ENCODE measurements around the gene CERS1.

Gene CERS1

GRCh38 chr19:18869023-18869618 lies 26.8 kb downstream of the CERS1 start:
- TF ChIP-seq CTCF (conservative IDR thresholded peaks at IDR 0.05; ENCODE audit: low read depth): no peak
- no peak for DNase-seq (ENCODE audit: low spot score)
- 0 out of 2 replicates have a peak overlapping the region, but pooled peaks have one; percentile 65 for H3K27ac ChIP-seq
- POLR2A ChIA-PET (ENCODE audit: low non-redundant PET): no interaction called here
- CTCF ChIA-PET: no interaction called here

GRCh38 chr19:18868380-18869022 lies 27.5 kb downstream of the CERS1 start:
- ChIA-PET POLR2A (ENCODE audit: low non-redundant PET) (no interaction called here), CTCF (no interaction called here)
- no peak for TF ChIP-seq CTCF (conservative IDR thresholded peaks at IDR 0.05; ENCODE audit: low read depth)
- H3K27ac ChIP-seq: peak overlapping the region; percentile 65
- DNase-seq (ENCODE audit: low spot score): no peak

- ChIA-PET CTCF (interaction anchor here (0.6 to 1.4 kb wide), 4 partner anchors 13 to 173 kb away, joined by 3 to 6 read pairs (median 4); no protein-coding TSS in a partner anchor), POLR2A (ENCODE audit: low non-redundant PET) (no interaction called here)
- peak overlapping the region; percentile 65 for H3K27ac ChIP-seq
- DNase-seq (ENCODE audit: low spot score): no peak
- TF ChIP-seq CTCF (conservative IDR thresholded peaks at IDR 0.05; ENCODE audit: low read depth): no peak
Observed at GRCh38 chr19:18867751-18868150, 28.2 kb downstream of the CERS1 start.

- TF ChIP-seq CTCF (conservative IDR thresholded peaks at IDR 0.05; ENCODE audit: low read depth): no peak
- peak overlapping the region; percentile 65 for H3K27ac ChIP-seq
- no peak for DNase-seq (ENCODE audit: low spot score)
- ChIA-PET CTCF (interaction anchor here (0.6 to 1.4 kb wide), 5 partner anchors 12 to 173 kb away, joined by 3 to 6 read pairs (median 3); no protein-coding TSS in a partner anchor), POLR2A (ENCODE audit: low non-redundant PET) (no interaction called here)
Observed at GRCh38 chr19:18867199-18867598, 28.8 kb downstream of the CERS1 start.

GRCh38 chr19:18866800-18867123 lies 29.2 kb downstream of the CERS1 start:
- POLR2A ChIA-PET (ENCODE audit: low non-redundant PET): no interaction called here
- no peak for DNase-seq (ENCODE audit: low spot score)
- TF ChIP-seq CTCF (conservative IDR thresholded peaks at IDR 0.05; ENCODE audit: low read depth): peak; percentile 67
- CTCF ChIA-PET: interaction anchor here (0.5 to 1.4 kb wide), 8 partner anchors 28 to 421 kb away, joined by 3 to 6 read pairs (median 4); no protein-coding TSS in a partner anchor
- H3K27ac ChIP-seq: peak overlapping the region; percentile 65

GRCh38 chr19:18865973-18866799 lies 29.8 kb downstream of the CERS1 start:
- CTCF ChIA-PET: interaction anchor here (0.5 to 1.3 kb wide), 12 partner anchors 12 to 420 kb away, joined by 3 to 5 read pairs (median 3); no protein-coding TSS in a partner anchor
- TF ChIP-seq CTCF (conservative IDR thresholded peaks at IDR 0.05; ENCODE audit: low read depth): peak; percentile 99
- peak overlapping the region; percentile 65 for H3K27ac ChIP-seq
- DNase-seq (ENCODE audit: low spot score): peak; percentile 57
- POLR2A ChIA-PET (ENCODE audit: low non-redundant PET): no interaction called here
